ENCODE data around the gene MOV10.

MOV10 gene

DNA sequence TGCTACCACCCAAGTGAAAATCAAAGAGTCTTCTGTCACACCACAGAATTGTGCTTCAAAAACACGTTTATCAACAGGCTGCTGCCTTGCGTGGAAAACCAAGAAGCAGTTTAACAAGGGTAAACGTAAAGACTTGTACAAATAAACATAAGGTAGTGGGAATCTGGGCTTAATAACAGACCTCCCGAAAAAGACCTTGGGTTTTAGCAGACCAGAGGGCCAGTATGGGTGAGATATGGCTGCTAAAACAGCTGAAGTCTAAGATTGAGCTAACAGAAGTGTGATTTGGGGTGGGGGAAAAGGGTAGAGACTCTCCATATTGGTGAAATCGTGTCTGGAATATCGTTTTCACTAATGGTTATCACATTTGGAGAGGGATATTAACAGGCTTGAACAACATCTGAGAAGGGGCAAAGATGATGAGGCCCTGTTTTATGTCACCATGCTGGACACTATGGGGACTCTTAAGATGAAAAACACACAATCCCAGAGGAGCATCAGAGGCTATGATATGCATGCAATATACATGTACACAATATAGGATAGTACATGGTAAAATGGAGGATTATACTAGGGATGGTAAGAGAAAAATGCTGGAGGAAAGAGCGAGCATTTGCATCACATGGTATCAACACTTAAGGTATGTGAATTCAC, 1.4 kb downstream of the MOV10 start:
- DNase-seq (ENCODE audit: low read depth), result no peak

DNA sequence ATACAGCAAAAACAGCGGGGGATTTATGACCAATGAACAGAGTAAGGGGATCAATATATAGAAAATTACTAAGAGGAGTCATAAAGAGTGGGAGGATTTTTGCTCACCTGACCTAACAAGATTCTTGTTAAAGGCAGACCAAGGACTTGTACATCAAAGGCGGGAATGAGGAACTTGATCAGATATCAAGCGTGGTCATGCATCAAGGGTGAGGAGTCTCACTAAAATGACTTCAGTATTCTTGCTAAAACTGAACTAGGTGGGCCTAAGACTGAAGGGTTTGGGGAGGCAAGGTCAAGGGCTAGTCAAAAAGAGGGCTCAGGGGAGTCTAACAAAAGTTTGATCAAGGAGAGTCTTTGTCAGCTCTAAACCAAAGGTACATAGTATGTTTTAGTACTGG, 2.1 kb downstream of the MOV10 start:
- DNase-seq (ENCODE audit: low read depth), result no peak

DNA sequence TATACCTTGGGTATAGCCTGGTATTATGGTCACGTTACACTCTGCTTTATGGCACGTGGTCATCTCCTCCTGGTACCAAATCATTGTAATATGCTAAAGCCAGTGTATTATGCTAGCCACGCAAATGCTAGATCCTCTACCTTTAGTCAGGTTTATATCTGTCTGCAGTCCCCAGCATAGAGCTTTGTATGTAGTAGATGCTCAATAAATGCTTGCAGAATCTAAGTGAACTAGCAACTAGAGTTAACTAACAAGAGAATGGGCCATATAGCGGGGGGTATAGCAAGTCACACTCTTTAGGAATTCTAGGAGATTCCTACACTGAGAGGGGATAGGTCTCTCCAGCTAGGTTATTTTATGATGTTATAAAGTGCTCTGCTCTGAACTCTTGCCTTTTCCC, 3.0 kb downstream of the MOV10 start:
- no peak for DNase-seq (ENCODE audit: low read depth)

DNA sequence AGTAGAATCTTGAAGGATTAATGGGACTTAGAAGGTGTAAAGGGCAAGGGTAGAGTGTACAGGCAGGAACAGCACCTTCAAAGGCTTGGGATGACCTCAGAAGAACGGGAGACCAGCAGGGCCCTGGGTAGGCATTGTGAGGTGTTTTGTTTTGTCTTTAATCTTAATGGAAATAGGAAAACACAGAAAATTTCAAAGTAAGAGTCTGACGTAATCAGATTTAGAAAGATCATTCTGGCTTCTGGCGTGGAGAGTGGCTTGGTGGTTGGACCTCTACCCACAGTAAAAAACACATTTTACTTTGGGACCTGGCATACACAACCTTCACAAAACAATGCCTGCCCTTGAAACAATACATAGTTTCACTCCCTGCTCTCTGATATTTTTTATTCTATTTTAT, 4.1 kb downstream of the MOV10 start:
- DNase-seq (ENCODE audit: low read depth), result no peak

DNA sequence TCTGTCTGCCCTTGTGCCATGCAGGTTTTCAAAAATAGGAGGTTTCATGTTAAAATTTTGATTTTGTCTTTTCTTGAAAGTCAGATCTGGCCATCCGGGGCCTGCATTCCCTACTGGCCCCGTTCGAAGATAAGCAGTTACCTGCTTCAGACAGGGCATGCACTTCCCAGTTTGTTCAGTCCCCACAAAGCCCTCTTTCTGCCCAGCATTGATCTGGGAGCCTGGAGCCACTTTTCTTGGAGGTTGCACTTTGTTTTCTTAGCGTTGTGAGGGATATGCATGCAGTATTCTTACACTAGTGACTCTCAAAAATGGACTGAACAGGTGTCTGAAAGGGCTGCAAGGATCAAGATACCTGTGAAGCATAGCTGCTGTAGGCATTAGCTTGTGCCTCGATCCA, 11.5 kb downstream of the MOV10 start:
- no peak for DNase-seq (ENCODE audit: low read depth)

DNA sequence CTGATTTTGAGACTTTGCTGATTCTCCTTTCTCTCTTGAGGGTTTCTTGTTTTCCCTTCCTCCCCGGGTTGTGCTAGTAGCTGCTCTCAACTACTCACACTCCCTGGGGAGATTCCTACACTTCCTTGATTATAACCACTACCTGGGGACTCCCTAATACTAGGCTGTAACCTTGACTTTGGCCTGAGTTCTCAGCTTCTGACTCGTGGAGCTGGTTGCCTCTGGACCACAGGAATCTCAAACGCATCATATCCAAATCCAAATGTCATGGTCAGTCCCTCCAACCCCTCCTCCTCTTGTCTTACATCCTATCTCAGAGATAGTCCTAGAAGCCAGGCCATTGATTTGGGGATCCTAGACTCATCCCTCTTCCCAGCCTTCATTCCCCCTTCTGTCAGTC, 12.0 kb downstream of the MOV10 start:
- no peak for DNase-seq (ENCODE audit: low read depth)

DNA sequence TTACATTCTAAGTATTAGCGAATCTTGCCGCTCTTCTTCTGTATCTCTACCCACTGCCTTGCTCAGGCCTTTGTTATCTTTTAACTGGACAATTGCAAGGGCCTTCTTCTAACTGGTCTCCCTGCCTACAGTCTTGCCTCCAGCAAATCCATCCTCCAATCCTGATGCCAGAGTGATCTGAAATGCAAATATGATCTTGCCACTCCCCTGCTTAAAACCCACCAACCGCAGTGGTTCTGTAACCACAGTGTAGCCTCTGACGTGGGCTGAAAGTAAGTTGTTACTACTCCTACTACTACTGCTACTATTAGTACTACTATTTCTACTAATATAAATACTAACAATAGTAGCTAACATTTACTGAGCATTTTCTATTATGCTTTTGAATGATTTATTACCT, 12.4 kb downstream of the MOV10 start:
- no peak for DNase-seq (ENCODE audit: low read depth)

DNA sequence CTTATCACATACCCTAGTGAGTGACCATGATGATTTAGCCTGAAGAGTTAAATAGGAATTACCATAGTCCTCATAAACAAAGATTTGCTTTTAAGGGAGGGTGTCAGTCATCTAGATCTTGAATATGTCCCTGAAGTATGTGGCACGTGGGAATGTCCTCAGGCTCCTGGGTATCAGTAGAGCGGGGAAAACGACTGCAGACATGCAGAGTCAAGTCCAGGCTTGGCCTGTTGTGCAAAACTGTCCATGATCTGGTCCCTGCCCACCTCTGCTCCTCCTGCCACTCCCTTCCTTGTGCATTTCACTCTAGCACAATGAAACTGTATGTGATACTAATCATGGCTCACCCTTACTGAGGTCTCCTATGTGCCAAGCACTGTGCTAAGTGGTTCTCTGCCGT, 12.9 kb downstream of the MOV10 start:
- DNase-seq (ENCODE audit: low read depth), result no peak

DNA sequence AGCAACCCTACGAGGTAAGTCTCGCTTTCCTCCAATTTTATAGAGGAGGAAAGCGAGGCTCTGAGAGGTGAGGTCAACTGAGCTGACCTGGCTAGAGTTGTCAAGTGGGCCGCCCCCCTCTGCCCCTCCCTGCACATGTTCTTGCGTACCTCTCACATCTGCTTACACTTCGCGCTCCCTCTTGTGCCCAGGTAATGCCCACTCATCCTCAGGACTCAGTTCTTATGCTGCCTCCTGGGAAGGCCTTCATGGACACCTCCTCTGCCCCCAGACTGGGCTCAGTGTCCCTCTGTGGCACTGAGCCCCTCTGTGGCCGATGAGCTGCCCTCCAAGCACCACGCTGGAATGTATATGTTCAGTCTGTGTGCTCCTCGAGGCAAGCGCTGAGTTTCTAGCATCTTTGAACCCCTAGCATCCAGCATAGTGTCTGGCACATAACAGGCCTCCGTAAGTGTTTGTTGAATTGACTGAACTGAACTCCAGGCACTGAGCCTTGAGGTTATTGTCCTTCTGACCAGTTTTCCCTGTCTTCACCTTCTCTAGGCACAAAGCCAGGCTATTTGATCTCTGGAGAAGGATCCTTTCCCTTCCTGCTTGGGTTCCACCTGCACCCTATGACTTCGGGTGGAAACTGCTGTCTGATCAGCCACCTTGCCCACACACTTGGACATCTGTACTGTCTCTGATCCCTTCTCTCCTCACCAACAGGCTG, 13.5 kb downstream of the MOV10 start:
- no peak for DNase-seq (ENCODE audit: low read depth)

DNA sequence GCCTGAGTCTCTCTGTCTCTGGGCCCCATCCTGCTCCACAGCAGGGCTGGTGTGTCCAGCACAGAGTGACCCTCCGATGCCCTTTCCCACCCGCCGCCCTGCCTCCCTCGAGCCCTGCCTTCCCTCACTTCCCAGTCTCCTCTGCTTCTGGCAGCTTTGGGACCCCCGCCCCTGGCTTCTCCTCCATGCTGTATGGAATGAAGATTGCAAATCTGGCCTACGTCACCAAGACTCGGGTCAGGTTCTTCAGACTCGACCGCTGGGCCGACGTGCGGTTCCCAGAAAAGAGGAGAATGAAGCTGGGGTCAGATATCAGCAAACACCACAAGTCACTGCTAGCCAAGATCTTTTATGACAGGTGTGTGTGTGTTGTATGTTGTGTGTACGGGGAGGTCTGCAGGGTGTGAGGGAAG, 14.3 kb downstream of the MOV10 start:
- no peak for DNase-seq (ENCODE audit: low read depth)

DNA sequence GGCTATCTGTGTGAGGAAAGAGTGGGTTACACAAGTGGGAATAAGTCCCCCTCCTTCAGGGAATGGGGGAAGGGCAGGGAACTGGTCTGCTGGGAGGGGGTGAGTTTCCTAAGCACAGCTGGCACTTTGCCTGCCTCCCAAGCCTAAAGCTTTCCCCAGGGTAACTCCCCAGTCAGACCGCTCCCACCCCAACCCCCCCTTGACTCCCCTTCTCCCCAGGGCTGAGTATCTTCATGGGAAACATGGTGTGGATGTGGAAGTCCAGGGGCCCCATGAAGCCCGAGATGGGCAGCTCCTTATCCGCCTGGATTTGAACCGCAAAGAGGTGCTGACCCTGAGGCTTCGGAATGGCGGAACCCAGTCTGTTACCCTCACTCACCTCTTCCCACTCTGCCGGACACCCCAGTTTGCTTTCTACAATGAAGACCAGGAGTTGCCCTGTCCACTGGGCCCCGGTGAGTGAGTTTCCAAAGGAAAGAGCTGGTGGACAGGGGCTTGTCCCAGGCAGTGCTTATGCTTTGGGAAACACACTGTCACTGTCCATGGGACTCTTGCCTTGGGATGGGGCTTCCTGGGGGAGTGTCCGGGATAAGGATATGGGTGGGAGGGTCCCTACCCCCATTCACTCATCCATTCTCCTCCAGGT, 14.9 kb downstream of the MOV10 start:
- no peak for DNase-seq (ENCODE audit: low read depth)

DNA sequence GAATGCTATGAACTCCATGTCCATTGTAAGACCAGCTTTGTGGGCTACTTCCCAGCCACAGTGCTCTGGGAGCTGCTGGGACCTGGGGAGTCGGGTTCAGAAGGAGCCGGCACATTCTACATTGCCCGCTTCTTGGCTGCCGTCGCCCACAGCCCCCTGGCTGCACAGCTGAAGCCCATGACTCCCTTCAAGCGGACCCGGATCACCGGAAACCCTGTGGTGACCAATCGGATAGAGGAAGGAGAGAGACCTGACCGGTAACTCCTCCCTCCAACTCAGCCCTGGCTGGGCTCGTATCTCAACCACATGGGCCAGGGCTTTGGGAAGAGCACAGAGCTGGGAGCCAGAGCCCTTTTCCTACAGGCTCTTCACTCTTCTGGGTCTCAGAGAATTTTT, 15.4 kb downstream of the MOV10 start:
- DNase-seq (ENCODE audit: low read depth), result no peak

DNA sequence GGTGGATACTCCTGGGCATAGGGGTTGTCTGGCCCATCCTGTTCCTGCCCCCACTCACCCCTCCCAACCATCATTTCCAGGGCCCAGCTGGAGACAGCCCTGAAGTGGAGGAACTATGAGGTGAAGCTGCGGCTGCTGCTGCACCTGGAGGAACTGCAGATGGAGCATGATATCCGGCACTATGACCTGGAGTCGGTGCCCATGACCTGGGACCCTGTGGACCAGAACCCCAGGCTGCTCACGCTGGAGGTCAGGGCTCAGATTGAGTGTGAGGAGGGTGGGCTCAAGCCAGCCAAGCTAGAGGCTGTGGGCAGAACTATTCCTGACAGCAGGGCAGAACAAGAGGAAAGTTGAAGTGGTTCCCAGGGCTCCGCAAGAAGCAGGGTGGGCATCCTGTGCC, 18.2 kb downstream of the MOV10 start:
- DNase-seq (ENCODE audit: low read depth), result no peak

DNA sequence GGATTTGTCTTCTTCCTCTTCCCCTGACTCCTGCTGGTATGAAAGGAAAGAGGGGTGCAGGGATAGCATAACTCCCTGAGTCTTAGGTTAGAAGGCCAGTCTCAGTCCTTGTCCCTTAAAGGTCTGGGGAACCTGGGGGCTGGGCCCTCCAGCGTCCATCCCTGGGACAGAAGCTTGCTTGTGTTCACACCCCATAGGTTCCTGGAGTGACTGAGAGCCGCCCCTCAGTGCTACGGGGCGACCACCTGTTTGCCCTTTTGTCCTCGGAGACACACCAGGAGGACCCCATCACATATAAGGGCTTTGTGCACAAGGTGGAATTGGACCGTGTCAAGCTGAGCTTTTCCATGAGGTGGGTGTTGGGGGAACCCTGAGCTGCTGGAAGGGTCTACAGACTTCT, 19.4 kb downstream of the MOV10 start:
- DNase-seq (ENCODE audit: low read depth), result no peak

DNA sequence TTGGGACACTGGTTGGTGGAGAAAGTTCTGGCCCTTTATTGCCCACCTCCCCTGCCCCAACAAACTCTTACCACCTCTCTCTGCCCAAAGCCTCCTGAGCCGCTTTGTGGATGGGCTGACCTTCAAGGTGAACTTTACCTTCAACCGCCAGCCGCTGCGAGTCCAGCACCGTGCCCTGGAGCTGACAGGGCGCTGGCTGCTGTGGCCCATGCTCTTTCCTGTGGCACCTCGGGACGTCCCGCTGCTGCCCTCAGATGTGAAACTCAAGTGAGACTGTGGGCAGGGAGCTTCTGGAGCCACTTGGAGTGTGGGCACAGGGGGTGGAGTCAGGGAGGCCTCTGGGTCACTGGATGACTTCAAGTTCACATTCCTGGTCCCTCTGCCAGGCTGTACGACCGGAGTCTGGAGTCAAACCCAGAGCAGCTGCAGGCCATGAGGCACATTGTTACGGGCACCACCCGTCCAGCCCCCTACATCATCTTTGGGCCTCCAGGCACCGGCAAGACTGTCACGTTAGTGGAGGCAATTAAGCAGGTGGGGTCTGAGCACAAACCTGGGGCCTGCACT, 20.0 kb downstream of the MOV10 start:
- DNase-seq (ENCODE audit: low read depth), result no peak

DNA sequence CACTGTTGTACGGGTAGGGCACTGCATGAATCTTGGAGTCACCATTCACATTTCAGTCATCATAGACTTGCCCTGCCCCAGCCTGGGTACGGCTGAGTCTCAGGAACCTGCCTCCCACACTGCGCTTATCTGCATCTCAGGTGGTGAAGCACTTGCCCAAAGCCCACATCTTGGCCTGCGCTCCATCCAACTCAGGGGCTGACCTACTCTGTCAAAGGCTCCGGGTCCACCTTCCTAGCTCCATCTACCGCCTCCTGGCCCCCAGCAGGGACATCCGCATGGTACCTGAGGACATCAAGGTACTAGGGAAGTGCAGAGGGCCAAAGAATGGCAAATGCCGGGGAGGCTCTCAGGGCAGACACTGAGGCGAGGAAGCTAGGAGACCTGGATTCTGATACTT, 20.8 kb downstream of the MOV10 start:
- DNase-seq (ENCODE audit: low read depth), result no peak

DNA sequence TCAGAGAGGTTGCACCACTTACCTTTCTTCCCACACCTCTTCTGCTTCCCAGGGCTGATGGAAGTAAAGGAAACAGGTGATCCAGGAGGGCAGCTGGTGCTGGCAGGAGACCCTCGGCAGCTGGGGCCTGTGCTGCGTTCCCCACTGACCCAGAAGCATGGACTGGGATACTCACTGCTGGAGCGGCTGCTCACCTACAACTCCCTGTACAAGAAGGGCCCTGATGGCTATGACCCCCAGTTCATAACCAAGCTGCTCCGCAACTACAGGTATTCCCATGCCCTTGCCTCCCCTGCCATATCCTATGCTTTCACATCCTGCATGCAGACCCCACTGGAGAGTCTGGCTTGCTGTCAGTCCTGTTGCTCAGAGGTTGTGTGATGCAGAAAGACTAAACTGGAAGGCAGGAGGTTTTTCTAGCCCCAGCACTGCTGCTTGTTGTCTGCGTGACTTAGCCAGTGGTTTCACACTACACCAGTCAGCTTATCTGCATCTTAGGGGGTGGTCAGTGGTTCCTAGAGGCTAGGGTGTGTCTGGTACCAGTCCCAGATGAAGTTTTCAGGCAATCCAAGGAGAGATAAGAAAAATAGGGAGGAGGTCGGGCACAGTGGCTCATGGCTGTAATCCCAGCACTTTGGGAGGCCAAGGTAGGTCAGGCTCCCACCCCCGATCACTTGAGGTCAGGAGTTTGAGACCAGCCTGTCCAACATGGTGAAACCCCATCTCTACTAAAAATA, 22.3 kb downstream of the MOV10 start:
- no peak for DNase-seq (ENCODE audit: low read depth)

DNA sequence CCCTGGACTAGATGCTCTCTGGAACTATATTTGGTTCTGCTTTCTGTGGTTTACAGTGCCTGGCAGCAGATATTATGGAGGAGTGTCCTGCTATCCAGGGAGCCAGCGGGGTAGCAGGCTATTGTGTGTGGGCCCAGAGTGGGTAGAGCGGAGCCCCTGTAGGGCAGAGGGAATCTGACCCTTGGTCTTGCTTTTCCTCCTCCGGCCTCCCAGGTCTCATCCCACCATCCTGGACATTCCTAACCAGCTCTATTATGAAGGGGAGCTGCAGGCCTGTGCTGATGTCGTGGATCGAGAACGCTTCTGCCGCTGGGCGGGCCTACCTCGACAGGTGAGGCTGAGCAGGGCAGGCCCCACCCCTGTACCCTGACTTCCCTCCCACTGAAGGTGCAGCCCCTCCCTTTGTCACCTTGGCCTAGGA, 23.3 kb downstream of the MOV10 start:
- no peak for DNase-seq (ENCODE audit: low read depth)

DNA sequence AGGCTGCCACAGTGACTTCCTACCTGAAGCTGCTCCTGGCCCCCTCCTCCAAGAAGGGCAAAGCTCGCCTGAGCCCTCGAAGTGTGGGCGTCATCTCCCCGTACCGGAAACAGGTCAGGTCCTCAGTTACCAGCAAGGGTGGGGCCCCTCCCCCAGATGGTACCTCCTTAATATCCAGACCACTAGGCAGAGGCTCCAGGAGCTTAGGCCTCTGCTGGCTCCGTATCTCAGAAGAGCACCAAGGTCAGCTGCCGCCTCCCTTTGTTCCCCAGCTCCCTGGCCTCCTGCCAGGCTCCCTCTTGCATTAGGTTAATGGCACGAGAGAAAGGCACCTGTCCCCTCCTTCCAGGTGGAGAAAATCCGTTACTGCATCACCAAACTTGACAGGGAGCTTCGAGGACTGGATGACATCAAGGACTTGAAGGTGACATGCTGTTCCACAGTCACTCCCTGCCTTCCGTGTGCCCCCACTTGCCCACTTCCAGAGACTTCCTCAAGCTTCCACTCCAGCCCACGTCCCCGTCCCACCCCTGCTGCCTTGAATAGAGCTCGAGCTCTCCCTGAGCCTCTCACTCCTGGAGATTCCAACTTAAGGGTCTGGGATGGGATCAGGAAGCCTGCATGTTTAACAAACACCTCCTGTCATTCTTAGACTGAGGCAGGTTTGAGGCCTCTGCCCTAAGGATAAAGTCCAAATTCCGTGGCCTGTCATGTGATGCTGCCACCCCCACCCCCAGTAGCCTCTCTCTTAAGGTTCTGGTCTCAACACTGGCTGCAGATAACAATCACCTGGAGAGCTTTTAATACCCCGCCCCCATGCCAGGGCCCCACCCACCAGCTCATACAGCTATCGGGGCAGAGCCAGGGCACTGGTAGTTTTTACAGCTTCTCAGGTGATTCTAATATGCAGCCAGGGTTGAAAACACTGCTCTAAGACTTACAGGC, 24.2 kb downstream of the MOV10 start:
- no peak for DNase-seq (ENCODE audit: low read depth)

DNA sequence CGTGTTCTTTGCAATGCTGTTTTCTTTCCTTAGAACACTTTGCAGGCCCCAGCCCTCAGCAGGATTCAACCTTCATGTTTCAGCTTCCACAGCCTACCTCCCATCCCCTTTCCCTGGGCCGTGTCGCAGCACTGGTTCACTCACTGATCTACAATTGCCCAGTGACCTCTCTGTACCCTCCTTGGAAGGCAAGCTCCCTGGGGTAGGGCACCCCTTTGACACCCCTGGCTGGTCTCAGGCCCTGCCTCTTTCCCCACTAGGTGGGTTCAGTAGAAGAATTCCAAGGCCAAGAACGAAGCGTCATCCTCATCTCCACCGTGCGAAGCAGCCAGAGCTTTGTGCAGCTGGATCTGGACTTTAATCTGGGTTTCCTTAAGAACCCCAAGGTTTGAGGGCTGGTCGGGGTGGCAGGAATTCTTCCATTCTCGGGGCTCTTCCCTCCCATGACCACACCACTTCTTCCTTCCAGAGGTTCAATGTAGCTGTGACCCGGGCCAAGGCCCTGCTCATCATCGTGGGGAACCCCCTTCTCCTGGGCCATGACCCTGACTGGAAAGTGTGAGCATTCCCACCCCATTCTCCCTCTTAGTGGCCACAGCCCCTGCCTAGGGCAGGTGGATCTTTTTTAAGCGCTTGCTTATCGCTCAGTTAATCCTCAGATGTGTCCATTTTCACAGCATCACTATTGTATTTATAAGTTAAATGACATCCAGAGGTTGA, 25.1 kb downstream of the MOV10 start:
- no peak for DNase-seq (ENCODE audit: low read depth)

All from stimulated activated CD8-positive, alpha-beta memory T cell treated with anti-CD3 and anti-CD28 coated beads, Interleukin-12 subunit alpha, Interleukin-12 subunit beta, amount 100 ng/mL, for 1 hour (primary cell).